Thymus (tissue), 11 donors: ENCODE measurements around the gene TMEM267. TPM values are rescaled to one million over a fixed set of nuclear protein-coding genes. Genes with fewer than 3 reads are reported as not detected.
"Not testable (repeated sequence)": the region's sequence is repeated elsewhere in the genome, so short reads cannot be mapped to it uniquely, and the experiment has no call there.

Experiments used
- DNase-seq, 9 donors: peaks; one replicate each; pipeline ENCODE4 v3.0.0-alpha.2; 2013; ENCODE audit warnings: low spot score in 9 of 9, low read depth in 6 of 9, missing footprints in 1 of 9
- H3K27ac ChIP-seq, 2 donors: one replicate each; pipeline ENCODE4 v1.5.1; 2013; ENCODE audit warnings: control low read depth in 1 of 2, low read depth in 1 of 2, low read length in 1 of 2, mild to moderate bottlenecking in 1 of 2, moderate library complexity in 1 of 2
- H3K27me3 ChIP-seq, 2 donors: one replicate each; pipeline ENCODE4 v1.5.1; 2013; ENCODE audit warnings: low read length in 1 of 2; ENCODE audit not compliant: control insufficient read depth in 2 of 2, insufficient read depth in 1 of 2
- H3K36me3 ChIP-seq, 2 donors: one replicate each; pipeline ENCODE4 v1.5.1; 2013; ENCODE audit warnings: low read length in 1 of 2, mild to moderate bottlenecking in 1 of 2, moderate library complexity in 1 of 2; ENCODE audit not compliant: control insufficient read depth in 2 of 2, insufficient read depth in 2 of 2
- H3K4me1 ChIP-seq, 2 donors: one replicate each; pipeline ENCODE4 v1.5.1; 2013; ENCODE audit warnings: low read length in 2 of 2; ENCODE audit not compliant: control insufficient read depth in 2 of 2, insufficient read depth in 2 of 2
- H3K4me3 ChIP-seq, 2 donors: one replicate each; pipeline ENCODE4 v1.5.1; 2013; ENCODE audit warnings: low read length in 2 of 2, control low read depth in 1 of 2, mild to moderate bottlenecking in 1 of 2
- H3K9me3 ChIP-seq, 2 donors: one replicate each; pipeline ENCODE4 v1.5.1; 2013; ENCODE audit warnings: low read length in 1 of 2, mild to moderate bottlenecking in 1 of 2; ENCODE audit not compliant: control insufficient read depth in 2 of 2, insufficient read depth in 1 of 2
- WGBS: extraction: QIAGEN DNeasy Blood & Tissue Kit; methylation state at CpG from one replicate; pipeline ENCODE4 v1.1.7; 2013; 5-methylcytosine and 5-hydroxymethylcytosine counted together
- polyA plus RNA-seq: library from polyadenylated mRNA; stranded (reverse); fragments of 200-250 nt; gene quantifications from one replicate; pipeline ENCODE4 v1.2.3, GENCODE V29; 2013
- total RNA-seq: library from RNA; stranded (reverse); fragments of 120-200 nt; gene quantifications from one replicate; pipeline ENCODE4 v1.2.4, GENCODE V29; 2013
- donor health status: healthy.

The TMEM267 gene
- total and polyA plus RNA-seq, 2 donors, result 12.4 to 20.6 TPM

DNA sequence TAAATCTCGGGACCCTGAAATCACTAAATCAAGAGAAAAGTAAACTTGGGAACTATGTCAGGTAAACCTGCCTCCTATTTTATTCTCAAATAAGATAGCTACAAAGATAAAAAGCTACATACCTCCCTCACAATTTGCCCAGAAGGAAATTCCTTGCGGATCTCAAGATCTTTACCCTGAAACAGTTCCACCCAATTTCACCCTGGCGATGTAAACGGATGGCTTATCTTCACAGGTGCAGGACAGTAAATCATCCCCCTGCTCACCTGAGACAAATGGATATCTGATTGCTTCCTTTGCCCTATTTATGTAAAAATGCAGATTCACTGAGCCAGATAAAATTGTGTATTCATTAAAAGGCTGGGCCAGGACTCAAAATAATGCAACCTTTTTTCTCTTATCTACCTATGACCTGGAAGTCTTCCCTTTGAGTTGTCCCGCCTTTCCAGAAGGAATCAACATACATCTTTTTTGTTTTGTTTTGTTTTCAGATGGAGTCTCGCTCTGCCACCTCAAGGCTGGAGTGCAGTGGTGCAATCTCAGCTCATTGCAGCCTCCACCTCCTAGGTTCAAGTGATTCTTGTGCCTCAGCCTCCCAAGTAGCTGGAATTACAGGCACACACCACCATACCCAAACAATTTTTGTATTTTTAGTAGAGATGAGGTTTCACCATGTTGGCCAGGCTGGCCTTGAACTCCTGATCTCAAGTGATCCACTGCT is 13.8 kb downstream of the TMEM267 start:
- H3K4me1 ChIP-seq, result no peaks in the 10 kb centered on the region
- WGBS, result 98% methylated on average over 6 of the region's 6 CpGs
- H3K9me3 ChIP-seq, result no peaks in the 10 kb centered on the region
- no peak overlapping the region for H3K4me3 ChIP-seq
- H3K36me3 ChIP-seq, result no peaks in the 10 kb centered on the region
- no peaks in the 10 kb centered on the region for H3K27me3 ChIP-seq
- no peak overlapping the region for H3K27ac ChIP-seq
- no peak for DNase-seq

GRCh38 chr5:43467100-43467499 is 16.6 kb downstream of the TMEM267 start:
- Histone ChIP-seq H3K4me3 (no peak overlapping the region), H3K36me3 (no peaks in the 10 kb centered on the region), H3K4me1 (no peaks in the 10 kb centered on the region), H3K9me3 (no peaks in the 10 kb centered on the region), H3K27me3 (no peaks in the 10 kb centered on the region), H3K27ac (no peak overlapping the region)
- DNase-seq, result no peak

- DNase-seq, H3K36me3 ChIP-seq, H3K4me1 ChIP-seq, H3K4me3 ChIP-seq, H3K27me3 ChIP-seq, H3K27ac ChIP-seq: not testable (repeated sequence)
- peaks cover 0 to 13% of the 10 kb centered on the region in 2 donors for H3K9me3 ChIP-seq
- WGBS, result 97% methylated on average over 3 of the region's 3 CpGs
These were observed 18.2 kb downstream of the TMEM267 start for GRCh38 chr5:43465455-43465854.

DNA sequence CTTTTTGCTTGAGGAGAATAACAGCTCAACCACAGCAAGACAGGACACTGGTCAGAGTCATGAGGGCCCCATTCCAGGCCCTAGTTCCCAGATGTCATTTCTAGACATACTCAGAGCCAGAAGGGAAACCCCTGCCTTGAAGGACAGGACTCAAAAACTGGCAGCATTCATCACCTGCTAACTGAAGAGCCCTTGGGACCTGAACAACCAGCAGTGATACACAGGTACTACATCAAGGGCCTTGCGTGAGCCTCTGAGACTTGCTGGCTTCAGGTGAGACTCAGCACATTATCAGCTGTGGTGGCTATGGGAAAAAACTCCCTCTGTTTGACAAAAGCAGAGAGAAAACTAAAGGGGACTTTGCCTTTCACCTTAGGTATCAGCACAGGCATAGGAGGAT is 22.6 kb downstream of the TMEM267 start:
- H3K9me3 ChIP-seq, result peaks cover 0 to 17% of the 10 kb centered on the region in 2 donors
- H3K27me3 ChIP-seq, result no peaks in the 10 kb centered on the region
- peaks cover 0 to 4% of the 10 kb centered on the region in 2 donors for H3K36me3 ChIP-seq
- WGBS, result 100% methylated on average over 1 of the region's 1 CpG
- no peak overlapping the region for H3K4me3 ChIP-seq
- no peaks in the 10 kb centered on the region for H3K4me1 ChIP-seq
- no peak for DNase-seq
- no peak overlapping the region for H3K27ac ChIP-seq

DNA sequence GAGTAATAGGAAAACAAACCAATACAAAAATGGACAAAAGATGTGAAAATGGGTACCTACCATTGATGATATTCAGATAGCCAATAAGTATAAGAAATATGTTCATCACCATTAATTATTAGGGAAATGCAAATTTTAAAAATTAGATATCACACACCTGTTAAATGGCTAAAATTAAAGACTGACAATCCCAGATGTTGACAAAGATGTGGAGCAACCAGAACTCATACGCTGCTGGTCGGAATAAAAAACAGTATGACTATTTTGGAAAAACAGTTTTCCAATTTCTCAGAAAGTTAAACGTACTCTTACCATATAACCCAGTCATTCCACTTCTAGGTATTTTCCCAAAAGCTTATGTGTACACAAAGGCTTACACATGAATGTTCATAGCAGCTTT is 27.1 kb downstream of the TMEM267 start:
- Histone ChIP-seq H3K36me3 (peaks cover 0 to 4% of the 10 kb centered on the region in 2 donors), H3K4me3 (no peak overlapping the region), H3K4me1 (no peaks in the 10 kb centered on the region), H3K27me3 (no peaks in the 10 kb centered on the region), H3K9me3 (peaks cover 0 to 14% of the 10 kb centered on the region in 2 donors), H3K27ac (no peak overlapping the region)
- WGBS, result 98% methylated on average over 3 of the region's 3 CpGs
- no peak for DNase-seq

- H3K9me3 ChIP-seq, H3K36me3 ChIP-seq: not testable (repeated sequence)
These were observed 42.1 kb downstream of the TMEM267 start for GRCh38 chr5:43441575-43441974.

DNA sequence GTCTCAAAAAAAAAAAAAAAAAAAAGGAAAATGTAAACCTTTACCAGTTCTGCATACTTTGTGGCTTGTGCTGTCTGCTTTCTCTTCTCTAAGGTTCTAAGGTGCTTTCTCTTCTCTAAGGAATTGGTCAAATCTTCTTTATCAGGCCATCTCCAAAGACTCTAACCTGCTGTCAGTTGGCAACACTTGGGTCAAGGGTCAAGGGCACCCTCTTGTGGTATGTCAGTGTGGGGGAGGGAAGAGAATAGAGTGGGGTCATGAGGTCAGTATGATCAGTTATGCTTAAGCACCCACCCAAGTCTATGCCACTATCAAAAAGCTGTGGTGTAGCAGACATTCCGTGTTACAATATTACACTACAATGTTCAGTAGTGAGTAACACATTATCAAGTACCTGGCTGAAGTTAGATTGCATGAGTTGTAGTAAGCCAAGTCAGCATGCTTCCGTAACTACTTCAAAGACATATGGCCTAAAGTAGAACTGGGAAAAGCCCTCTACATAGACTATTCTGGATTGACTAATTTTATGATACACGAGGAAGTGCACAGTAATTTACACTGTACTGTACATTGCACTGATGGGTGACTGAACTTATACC is 46.5 kb downstream of the TMEM267 start:
- Histone ChIP-seq H3K4me3 (no peak overlapping the region), H3K4me1 (no peaks in the 10 kb centered on the region), H3K36me3 (no peaks in the 10 kb centered on the region), H3K9me3 (no peaks in the 10 kb centered on the region), H3K27ac (no peak overlapping the region), H3K27me3 (no peaks in the 10 kb centered on the region)
- over 99% methylated on average over 3 of the region's 3 CpGs for WGBS
- DNase-seq, result no peak

More at GRCh38 chr5:43441575-43441974, 42.1 kb downstream of the TMEM267 start:
- not testable (repeated sequence) for H3K4me3 ChIP-seq, DNase-seq, H3K27ac ChIP-seq, H3K4me1 ChIP-seq, H3K27me3 ChIP-seq

DNA sequence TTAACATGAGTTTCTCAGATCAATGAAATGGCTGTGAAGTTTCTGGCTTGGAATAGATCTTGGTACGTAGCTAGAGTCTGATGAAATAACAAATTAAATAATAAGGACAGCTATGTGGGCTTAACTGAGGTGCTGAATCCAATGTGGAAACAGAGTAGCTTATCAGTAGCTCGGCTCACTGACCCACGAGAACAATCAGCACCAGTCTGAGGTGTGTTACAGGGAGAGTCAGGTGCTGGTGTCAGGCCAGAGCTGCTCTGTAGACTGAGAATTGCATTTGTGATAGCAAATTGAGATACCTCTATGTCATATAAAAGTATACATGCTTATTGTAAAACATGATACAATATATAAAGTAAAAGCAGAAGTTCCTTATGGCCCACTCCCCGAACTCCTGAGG is 50.3 kb downstream of the TMEM267 start:
- H3K27me3 ChIP-seq, result no peaks in the 10 kb centered on the region
- no peaks in the 10 kb centered on the region for H3K36me3 ChIP-seq
- H3K4me1 ChIP-seq, result no peaks in the 10 kb centered on the region
- no peak for DNase-seq
- WGBS, result 95% methylated on average over 4 of the region's 4 CpGs
- H3K4me3 ChIP-seq, result no peak overlapping the region
- H3K27ac ChIP-seq, result no peak overlapping the region
- H3K9me3 ChIP-seq, result no peaks in the 10 kb centered on the region

DNA sequence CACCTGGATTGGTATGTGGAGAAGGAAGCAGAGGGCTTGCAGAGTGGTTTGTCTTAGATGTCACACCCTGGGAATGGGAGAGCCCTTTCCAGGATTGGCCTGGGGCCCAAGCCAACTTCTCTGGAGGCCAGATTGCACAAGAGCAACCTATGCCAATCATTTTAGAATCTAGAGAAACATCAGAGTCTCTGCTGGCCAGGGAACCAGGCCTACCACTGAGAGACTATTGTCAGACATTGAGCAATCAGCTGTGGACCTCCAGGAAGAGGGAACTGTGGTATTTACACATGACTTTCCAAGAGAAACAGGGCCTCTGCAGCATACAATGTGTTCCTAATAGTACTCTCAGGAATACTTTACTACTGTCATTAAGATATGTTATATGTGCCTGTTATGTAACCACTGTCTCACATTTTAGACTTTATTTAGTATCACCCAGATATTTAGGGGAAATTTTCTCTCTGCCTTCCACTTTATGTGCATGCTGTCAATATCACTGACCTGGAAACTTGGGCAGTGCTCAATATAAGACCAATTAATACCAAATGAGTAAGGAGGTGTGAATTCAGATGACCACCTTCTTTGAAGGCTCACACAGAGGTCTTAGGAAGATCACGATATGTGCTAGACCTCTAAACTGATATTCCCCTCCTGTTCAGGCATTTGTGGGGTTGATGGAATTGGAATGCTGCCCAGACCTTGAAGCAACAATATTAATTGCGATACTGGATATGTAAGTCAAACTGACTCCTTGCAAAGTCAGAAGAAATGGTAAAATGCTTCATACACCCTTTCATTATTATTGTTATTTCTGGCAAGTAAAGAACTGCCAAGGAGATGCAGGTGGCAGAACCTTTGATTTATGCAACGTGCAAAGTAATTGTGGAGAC is 50.9 kb downstream of the TMEM267 start:
- H3K27ac ChIP-seq, result no peak overlapping the region

More for the DNA sequence above, 50.9 kb downstream of the TMEM267 start:
- Histone ChIP-seq H3K4me1 (no peaks in the 10 kb centered on the region), H3K4me3 (no peak overlapping the region), H3K36me3 (no peaks in the 10 kb centered on the region), H3K27me3 (no peaks in the 10 kb centered on the region), H3K9me3 (no peaks in the 10 kb centered on the region)
- 94% methylated on average over 3 of the region's 3 CpGs for WGBS
- peak in 1 of 9 donors; percentile 8 for DNase-seq
